Activated effector memory CD4-positive, alpha-beta T cell treated with Interleukin-2 at 50 U/mL for 16 hours (primary cell): ENCODE data around the gene VPS37C.

ENCODE experiments used
- DNase-seq: peaks from one replicate; pipeline ENCODE4 v3.0.0-alpha.2; 2020

The VPS37C gene

GRCh38 chr11:61152816-61153592, 8.2 kb downstream of the VPS37C start:
- no peak for DNase-seq

GRCh38 chr11:61151545-61152252, 9.5 kb downstream of the VPS37C start:
- DNase-seq: no peak

GRCh38 chr11:61150706-61151544, 10.3 kb downstream of the VPS37C start:
- DNase-seq: no peak

DNA sequence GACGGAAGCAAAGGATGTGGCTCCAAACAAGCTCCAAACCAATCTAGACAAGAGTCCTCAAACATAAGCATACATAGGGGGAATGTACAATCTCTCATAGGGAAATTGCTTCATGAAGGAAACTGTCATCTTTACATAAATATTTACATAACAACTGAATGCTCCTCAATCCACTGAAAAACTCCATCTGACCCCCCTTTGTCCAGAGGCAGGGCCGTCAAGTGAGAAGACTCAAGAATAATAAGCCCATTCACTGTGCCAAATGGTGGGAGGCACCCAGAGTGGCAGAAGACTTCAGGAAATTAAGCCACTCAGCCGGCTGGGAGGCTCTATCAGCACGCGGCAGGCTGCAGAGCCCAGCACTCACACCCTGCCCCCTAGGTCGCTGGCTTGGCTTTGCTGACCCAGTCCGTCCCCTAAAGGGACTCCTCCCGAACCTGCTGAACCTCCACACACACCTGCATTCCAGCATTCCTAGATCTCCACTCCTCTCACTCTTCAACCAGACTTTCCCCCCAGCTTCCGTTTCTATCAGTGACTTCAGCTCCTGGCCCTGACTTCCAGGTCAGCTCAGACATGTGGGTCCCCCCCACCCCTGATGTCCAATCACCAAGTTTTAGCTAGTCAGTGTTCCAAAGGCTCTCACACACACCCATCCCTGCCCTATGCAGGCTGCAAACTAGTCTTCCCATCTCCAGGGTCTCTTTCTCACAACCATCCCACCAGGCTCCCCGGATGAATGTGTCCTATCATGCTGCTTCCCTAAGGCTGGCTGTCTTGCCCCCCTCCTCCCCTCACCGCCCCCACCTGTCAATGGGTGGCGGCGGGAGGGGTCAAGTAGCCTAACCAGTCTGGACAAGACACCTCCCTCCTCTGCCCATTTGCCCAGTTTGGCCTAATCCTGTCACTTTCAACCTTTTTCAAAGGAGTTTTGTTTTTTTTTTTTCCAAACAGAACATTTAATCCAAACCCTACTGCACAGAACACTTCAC, 11.3 kb downstream of the VPS37C start:
- DNase-seq: no peak

DNA sequence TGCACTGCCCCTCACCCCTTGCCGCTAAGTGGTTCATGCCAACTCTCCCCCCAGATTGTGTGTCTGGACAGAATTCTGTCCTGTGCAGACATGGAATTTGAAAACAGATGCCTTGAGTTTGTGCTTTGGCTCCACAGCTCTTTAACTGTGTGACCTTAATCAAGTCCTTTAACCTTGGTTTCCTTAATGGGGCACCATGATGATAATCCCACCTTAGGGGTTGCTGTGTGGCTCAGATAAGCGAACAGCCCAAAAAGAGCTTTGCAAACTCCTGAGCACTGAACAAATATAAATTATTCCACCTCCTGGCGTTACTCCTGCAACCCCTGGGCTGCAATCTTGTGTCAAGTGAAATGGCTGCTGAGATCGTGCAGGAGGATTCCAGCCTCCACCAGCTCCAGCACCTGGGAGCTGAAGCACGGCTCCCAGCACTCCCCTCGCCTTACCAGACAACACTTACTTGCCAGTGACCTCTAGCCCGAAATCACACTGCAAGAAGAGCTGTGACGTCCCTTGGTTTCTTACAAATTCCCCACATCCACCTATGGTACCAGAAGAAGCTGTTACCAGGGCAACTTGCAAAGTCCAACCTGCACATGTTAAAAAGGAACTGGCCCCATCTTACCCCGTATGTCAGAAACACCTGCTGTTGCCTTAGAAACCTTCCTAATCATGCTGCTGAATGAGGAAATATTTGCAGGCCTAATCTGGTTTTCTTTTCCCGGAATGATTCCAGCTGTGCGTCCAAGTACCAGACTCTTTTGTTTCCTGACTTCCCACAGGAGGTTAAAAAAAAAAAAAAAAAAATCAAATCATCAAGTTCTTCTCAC, 13.2 kb downstream of the VPS37C start:
- DNase-seq: no peak

DNA sequence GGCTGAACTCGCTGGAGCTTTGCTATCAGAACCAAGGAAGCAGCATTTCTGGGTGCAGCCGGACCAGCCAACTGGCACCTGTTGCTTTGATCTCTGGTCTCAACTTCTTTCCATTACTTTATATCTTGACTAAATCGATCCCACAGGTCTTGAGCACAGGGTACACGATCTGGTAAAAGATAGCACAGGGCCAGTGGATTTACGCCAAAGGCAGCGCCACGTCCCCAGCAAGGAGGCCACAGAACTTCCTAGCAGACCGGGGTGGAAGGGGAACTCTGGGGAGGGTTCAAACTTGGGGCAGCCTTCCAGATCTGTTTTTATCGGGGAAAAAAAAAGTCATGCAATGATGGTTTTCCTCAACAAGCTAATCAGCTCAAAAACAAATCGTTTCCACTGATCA, 14.0 kb downstream of the VPS37C start:
- DNase-seq: no peak

DNA sequence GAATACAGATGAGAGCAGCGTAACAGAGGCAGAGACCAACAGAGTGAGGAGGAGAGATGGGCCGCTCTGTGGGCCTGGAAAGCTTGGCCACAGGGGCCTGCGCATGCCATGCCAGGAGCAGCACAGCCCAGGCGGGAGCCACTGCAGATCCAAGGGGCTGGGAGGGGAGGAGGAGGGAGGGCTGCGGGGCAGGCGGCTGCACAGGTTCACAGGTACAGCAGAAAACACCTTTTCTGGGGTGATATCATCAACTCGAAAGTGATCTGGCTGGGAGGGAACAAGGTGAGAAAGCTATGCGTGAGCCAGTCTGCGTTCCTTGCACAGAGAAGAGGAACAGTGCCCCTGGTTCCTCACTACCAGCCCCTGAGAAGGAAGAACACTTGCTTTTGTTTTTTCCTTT, 14.8 kb downstream of the VPS37C start:
- DNase-seq: no peak

- no peak for DNase-seq
Measured at GRCh38 chr11:61145228-61146005, 15.8 kb downstream of the VPS37C start.

DNA sequence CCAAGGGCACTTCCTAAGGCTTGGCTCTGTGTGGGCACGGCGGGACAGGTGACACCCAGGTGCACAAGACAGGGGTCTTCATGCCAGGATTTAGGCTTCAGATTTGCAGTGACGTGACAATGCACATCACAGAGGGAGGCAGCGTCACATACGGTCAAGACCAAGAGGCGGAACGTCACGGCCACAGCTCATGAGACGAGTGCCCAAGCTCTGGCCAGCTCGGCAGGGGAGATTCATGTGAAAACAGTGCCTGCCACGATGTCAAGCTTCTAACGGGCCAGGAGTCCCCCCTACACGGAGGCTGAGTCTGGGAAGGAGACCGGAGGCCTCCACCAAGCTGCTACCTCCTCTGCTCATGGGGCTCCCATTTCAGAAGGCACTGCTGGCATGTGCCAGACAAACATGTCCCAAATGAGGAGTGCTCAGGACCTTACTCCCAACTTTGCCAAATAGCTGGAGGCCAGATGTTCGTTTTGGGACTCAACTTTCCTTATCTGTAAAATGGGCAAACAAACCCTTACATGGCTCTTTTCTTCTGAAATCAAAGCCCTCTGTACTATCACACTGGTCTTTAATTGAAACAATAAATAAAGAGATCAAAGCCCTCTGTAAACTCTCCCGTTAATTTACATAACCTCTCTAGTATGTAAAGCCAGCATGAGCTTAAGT, 16.6 kb downstream of the VPS37C start:
- DNase-seq: no peak

- no peak for DNase-seq
Measured at GRCh38 chr11:61142424-61142823, 18.8 kb downstream of the VPS37C start.

GRCh38 chr11:61141601-61142028, 19.6 kb downstream of the VPS37C start:
- no peak for DNase-seq

GRCh38 chr11:61140416-61140815, 20.8 kb downstream of the VPS37C start:
- no peak for DNase-seq

- DNase-seq: no peak
Measured at GRCh38 chr11:61139387-61139786, 21.8 kb downstream of the VPS37C start.

DNA sequence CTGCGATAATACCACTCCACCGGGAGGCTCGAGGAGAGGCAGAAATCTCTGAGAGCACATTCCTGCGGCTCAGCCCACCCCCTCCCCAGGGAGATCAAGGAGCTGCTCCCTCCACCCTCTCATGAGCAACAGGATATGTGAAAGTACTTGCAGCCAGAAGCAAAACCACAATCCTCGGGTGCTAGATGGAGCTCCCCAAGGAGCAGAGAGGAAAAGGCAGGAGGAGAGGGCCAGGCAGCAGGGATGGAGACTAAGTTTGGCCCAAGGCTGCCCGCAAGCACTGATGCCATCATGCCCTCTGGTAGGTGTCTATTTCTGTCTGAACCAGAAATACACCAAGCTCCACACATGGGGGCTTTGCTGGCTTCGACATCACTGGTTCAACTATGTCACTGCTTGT, 22.3 kb downstream of the VPS37C start:
- DNase-seq: no peak

- DNase-seq: no peak
Measured at GRCh38 chr11:61134801-61135257, 26.4 kb downstream of the VPS37C start.

GRCh38 chr11:61133956-61134662, 27.1 kb downstream of the VPS37C start:
- no peak for DNase-seq

DNA sequence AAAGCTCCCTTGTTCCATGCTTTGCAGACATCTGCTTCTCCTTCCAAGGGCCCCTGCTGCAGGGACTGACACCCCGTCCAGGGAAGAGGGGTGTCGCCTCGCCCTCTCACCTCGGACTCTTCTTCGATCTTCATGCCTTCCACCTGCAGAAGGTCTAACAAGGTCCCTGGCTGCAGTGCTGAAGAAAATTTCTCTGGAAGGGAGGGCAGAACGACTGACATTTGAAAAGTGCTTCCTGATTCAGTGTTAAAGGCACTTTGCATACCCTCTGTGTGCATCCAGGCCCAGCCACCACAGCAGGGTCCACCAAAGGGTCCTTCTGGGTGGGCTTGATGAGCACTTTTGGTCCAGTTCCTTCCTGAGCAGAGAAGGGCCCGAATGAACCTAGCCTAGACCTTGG, 28.1 kb downstream of the VPS37C start:
- no peak for DNase-seq

- DNase-seq: no peak
Measured at GRCh38 chr11:61132646-61133045, 28.6 kb downstream of the VPS37C start.

GRCh38 chr11:61131998-61132555, 29.1 kb downstream of the VPS37C start:
- DNase-seq: no peak
